BJ (cell line): ENCODE data around the gene CPLANE2. TPM values are rescaled to one million over a fixed set of nuclear protein-coding genes. Genes with fewer than 3 reads are reported as not detected.
A peak's percentile ranks its signal among the peaks of the same experiment; 100 is the strongest.
"Not testable (repeated sequence)": the region's sequence is repeated elsewhere in the genome, so short reads cannot be mapped to it uniquely, and the experiment has no call there.

ENCODE experiments used
- CTCF ChIA-PET: fragments of 350-600 bp; formaldehyde crosslinking; extraction: SDS; loops from one replicate; lab custom pipeline; 2021; ENCODE audit warnings: antibody characterized with exemption, inconsistent platforms; lab: Yijun Ruan, JAX
- POLR2A ChIA-PET: fragments of 300-600 bp; sonication (Branson Sonifier 250); formaldehyde crosslinking; extraction: SDS; loops from one replicate; lab custom pipeline; 2021; ENCODE audit warnings: antibody characterized with exemption; lab: Charles Lee
- DNase-seq: peaks from one replicate; pipeline ENCODE4 v3.0.0-alpha.2; 2011; ENCODE audit warnings: low read depth
- H3K27me3 ChIP-seq: 2 replicates; pipeline ENCODE4 v1.6.0; 2011; ENCODE audit warnings: low read length; ENCODE audit not compliant: control insufficient read depth, insufficient read depth
- H3K36me3 ChIP-seq: 2 replicates; pipeline ENCODE4 v1.5.1; 2011; ENCODE audit warnings: low read length; ENCODE audit not compliant: control insufficient read depth, insufficient read depth
- H3K4me3 ChIP-seq: 2 replicates; pipeline ENCODE4 v1.5.1; 2011; ENCODE audit warnings: low read depth, mild to moderate bottlenecking, control low read depth, low read length
- polyA plus RNA-seq: library from polyadenylated mRNA; depleted of rRNA; stranded (reverse); fragments of >200 nt; gene quantifications from 2 replicates; pipeline ENCODE4 v1.2.3, GENCODE V29; 2011
- TF ChIP-seq, protein P1 (sequence below): IDR thresholded peaks from 2 replicates; pipeline ENCODE4 v1.5.1; 2011; ENCODE audit warnings: low read depth, mild to moderate bottlenecking, control low read depth, inconsistent platforms, low read length, moderate library complexity; ENCODE audit not compliant: insufficient read depth

CPLANE2 gene
- polyA plus RNA-seq, 1 experiment = 8.3 TPM

DNA sequence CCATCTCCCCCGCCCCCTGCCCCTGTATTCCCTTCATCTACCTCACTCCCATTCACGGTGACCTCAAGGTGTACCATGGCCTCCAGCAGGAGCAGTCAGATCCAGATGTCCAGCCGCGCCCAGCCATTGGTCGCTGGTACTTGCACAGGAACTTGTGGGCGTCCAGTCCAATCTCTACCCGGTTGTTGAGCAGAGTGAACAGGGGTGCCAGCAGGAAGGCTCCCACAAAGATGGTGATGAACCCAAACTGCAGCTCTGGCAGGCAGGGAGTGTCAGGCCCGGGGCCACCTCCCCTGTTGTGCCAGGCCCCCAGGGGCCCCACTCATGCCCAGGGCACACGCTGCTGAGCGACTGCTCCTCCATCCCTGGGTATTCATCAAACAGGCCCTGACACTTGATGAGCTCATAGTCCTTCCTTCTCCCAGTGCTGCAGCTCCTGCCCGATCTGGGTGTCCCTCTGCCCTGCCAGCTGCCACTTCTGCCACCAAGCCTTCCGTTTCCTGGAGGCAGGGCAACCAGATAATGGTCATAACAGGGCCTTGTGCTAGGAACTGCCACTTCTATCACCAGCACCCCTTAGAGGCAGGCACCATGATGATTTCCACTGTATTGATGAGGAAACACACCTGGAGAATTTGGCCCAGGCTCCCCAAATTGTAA is 18.8 kb downstream of the CPLANE2 start:
- no peak for DNase-seq
- POLR2A ChIA-PET = no interaction called here
- no peak overlapping the region for H3K4me3 ChIP-seq

DNA sequence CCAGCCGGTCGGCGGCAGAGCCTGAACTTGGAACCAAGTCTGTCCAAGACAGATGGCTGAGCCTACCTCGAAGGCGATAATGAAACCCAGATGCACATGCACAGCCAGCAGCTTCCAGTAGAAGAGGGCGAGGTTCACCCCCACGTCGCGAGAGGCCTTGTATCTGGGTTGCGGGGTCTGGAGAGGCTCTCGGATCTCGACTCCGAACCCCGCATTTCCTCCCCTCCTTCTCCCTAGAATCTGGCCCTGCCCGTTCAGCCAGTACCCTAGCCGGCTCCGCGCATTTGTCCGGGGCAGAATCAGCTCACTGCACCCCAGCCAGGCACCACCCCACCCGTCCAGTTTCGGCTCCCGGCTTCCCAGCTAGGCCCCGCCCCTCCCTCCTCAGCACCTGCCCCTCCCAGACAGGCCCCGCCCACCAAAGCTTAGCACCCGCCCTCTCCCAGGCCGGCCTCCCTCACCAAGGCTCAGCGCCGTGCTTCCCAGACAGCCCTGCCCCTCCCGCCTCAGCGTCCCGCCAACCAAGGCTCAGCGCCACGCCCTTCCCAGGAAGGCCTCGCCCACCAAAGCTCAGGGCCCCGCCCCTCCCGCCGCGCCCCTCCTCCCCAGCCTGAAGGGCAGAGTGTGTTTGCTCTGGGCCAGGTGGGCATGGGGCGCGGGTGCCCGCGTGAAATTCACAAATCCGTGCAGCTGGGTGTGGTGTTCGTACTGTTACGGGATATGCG is 19.8 kb downstream of the CPLANE2 start:
- H3K27me3 ChIP-seq = no peaks in the 10 kb centered on the region
- ChIA-PET CTCF (interaction anchor here (1.4 to 1.9 kb wide), 4 partner anchors 18 to 144 kb away, joined by 3 to 7 read pairs (median 6); partner anchors contain the start of gene FAM131C), POLR2A (interaction anchor here (0.6 kb wide), 1 partner anchor 10 kb away, joined by 5 read pairs; no protein-coding TSS in a partner anchor)
- peak overlapping the region; percentile 45 for H3K4me3 ChIP-seq
- peak; percentile 78 for DNase-seq
- TF ChIP-seq, protein P1, sequence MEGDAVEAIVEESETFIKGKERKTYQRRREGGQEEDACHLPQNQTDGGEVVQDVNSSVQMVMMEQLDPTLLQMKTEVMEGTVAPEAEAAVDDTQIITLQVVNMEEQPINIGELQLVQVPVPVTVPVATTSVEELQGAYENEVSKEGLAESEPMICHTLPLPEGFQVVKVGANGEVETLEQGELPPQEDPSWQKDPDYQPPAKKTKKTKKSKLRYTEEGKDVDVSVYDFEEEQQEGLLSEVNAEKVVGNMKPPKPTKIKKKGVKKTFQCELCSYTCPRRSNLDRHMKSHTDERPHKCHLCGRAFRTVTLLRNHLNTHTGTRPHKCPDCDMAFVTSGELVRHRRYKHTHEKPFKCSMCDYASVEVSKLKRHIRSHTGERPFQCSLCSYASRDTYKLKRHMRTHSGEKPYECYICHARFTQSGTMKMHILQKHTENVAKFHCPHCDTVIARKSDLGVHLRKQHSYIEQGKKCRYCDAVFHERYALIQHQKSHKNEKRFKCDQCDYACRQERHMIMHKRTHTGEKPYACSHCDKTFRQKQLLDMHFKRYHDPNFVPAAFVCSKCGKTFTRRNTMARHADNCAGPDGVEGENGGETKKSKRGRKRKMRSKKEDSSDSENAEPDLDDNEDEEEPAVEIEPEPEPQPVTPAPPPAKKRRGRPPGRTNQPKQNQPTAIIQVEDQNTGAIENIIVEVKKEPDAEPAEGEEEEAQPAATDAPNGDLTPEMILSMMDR = no peak
- H3K36me3 ChIP-seq = no peaks in the 10 kb centered on the region

More for the DNA sequence above, 18.8 kb downstream of the CPLANE2 start:
- CTCF ChIA-PET = interaction anchor here (1.0 to 1.9 kb wide), 5 partner anchors 9 to 145 kb away, joined by 3 to 7 read pairs (median 3); partner anchors contain the start of genes CPLANE2 and FAM131C
- H3K27me3 ChIP-seq = no peaks in the 10 kb centered on the region
- no peaks in the 10 kb centered on the region for H3K36me3 ChIP-seq
- TF ChIP-seq, protein P1 = no peak

DNA sequence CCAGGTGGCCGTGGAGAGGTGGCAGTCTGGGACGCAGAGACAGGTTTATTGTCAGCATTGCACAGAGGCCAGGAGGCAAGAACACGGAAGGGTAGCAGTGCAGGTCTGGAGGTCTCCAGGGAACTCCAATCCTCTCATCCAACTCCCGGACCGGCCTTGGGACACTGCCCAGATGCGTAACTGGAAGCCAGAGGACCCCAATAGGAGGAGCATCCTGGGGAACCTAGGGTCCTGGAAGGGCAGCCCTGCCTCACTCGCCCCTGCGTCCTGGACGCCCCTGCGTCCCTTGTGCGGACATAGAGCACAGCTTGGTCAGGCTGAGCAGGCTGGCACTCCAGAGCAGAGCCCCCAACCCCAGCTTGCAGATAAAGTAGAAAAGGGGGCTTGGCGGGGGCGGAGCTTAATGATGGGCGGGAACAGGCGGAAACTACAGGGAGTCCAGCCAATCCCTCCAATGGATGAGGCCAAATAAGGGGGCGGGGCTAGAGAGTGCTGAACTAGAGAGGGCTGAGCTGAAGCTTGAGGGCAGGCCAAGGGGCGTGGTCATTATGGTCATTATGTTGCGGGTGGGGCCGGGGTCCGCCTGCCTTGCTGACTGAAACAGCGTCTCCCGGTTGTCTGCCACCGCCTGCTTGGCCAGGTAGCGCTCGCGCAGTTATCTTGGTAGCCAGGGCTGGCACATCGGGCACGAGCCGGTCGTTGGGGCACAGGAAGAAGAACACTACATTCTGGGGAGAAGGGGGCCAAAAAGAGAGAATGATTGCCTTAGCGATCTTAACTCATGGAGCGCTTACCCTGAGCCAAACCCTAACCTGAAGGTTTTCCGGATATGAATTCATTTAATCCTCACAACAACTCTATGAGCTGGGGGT is 20.9 kb downstream of the CPLANE2 start:
- Histone ChIP-seq H3K36me3 (no peaks in the 10 kb centered on the region), H3K4me3 (peak overlapping the region; percentile 45), H3K27me3 (no peaks in the 10 kb centered on the region)
- POLR2A ChIA-PET = interaction anchor here (1.1 kb wide), 1 partner anchor 9 kb away, joined by 5 read pairs; no protein-coding TSS in a partner anchor
- TF ChIP-seq, protein P1 = no peak
- no peak for DNase-seq
- CTCF ChIA-PET = interaction anchor here (0.7 to 1.9 kb wide), 6 partner anchors 20 to 143 kb away, joined by 3 to 6 read pairs (median 3); partner anchors contain the start of gene FAM131C

DNA sequence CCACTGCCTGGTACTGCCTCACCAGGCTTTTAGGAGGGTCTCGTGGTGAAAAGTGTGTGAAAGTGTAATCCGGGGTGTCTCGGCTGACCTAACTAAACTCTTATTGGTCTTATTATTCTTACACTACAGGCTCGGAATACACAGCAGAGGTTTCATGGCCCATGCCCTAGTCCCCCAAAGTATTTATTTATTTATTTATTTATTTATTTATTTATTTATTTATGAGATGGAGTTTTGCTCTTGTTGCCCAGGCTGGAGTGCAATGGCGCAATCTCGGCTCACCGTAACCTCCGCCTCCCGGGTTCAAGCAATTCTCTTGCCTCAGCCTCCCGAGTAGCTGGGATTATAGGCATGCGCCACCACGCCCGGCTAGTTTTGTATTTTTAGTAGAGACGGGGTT is 21.7 kb downstream of the CPLANE2 start:
- DNase-seq, H3K36me3 ChIP-seq, POLR2A ChIA-PET, H3K27me3 ChIP-seq, H3K4me3 ChIP-seq: not testable (repeated sequence)
- CTCF ChIA-PET = interaction anchor here (1.0 kb wide), 1 partner anchor 25 kb away, joined by 3 read pairs; no protein-coding TSS in a partner anchor

DNA sequence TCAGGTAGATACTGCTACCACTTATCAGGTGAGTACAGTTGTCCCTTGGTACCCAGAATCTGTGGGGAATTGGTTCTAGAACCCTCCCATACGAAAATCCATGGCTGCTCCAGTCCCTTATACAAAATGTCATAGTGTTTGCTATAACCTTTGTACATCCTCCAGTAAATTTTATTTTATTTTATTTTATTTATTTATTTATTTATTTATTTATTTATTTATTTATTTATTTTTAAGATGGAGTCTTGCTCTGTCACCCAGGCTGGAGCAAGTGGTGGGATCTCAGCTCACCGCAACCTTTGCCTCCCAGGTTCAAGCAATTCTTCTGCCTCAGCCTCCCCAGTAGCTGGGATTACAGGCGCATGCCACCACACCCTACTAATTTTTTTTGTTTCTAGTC is 23.4 kb downstream of the CPLANE2 start:
- H3K4me3 ChIP-seq, H3K36me3 ChIP-seq, DNase-seq, H3K27me3 ChIP-seq, POLR2A ChIA-PET: not testable (repeated sequence)
- CTCF ChIA-PET = interaction anchor here (1.3 kb wide), 1 partner anchor 18 kb away, joined by 3 read pairs; no protein-coding TSS in a partner anchor
